D721Med (cell line): ENCODE data around the gene CASZ1.

Experiments used
- DNase-seq: peaks from one replicate; pipeline ENCODE4 v3.0.0; 2011; ENCODE audit warnings: low spot score; ENCODE audit not compliant: insufficient read length
- FAIRE-seq: peaks from 2 replicates; lab custom pipeline; 2011; peaks lifted over from hg19 to GRCh38; lab: Jason Lieb, UNC
- TF ChIP-seq, protein P1 (sequence below): IDR thresholded peaks from 2 replicates; pipeline ENCODE4 v1.5.1; 2012; ENCODE audit warnings: mild to moderate bottlenecking, control low read depth; ENCODE audit not compliant: insufficient read depth; ENCODE audit errors: missing control alignments

Gene CASZ1

DNA sequence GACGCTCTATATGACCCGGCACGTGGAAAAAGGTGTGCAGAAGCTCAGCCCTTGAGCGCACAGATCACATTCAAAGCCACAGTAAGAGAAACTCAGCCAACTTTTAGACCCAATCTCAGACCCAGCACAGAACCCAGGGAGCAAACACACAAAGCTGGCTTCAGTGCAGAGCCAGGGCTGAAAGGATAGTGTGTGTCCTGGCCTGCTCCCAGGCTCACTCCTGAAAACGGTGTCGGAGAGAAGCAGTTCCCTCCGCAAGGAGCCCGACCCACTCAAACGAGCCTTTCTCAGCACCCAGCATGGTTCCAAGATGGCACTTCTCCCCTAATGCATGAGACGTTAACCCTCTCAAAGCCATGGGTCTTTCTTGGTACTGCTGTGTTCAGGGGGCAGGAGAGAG is 39.6 kb downstream of the CASZ1 start:
- TF ChIP-seq, protein P1, sequence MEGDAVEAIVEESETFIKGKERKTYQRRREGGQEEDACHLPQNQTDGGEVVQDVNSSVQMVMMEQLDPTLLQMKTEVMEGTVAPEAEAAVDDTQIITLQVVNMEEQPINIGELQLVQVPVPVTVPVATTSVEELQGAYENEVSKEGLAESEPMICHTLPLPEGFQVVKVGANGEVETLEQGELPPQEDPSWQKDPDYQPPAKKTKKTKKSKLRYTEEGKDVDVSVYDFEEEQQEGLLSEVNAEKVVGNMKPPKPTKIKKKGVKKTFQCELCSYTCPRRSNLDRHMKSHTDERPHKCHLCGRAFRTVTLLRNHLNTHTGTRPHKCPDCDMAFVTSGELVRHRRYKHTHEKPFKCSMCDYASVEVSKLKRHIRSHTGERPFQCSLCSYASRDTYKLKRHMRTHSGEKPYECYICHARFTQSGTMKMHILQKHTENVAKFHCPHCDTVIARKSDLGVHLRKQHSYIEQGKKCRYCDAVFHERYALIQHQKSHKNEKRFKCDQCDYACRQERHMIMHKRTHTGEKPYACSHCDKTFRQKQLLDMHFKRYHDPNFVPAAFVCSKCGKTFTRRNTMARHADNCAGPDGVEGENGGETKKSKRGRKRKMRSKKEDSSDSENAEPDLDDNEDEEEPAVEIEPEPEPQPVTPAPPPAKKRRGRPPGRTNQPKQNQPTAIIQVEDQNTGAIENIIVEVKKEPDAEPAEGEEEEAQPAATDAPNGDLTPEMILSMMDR: no peak
- no peak for FAIRE-seq
- no peak for DNase-seq

DNA sequence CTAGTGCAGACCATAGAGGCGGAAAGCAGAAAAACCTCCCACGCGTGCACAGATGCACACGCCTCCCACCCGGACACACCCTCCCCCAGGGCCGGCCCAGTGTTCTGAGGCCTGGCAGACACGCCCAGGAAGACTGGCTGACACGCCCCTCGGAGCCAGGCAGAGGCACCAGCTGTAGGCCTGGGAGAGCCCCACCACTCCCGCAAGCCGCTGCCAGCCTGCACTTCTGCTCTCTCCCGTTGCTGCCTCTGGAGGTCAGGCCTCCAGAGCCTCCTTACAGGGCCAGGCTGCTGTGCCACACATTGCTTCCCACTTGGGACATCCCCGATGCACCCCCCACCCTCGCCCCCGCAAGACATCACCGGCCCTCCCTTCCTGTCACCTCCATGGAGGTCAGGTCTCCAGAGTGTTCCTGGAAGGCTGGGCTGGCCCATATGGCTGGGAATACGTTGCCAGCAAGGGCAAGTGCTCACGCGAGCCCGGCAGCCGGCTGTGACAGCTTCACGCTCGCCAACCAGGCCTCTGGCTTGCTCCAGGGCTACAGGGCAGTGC is 40.4 kb downstream of the CASZ1 start:
- FAIRE-seq (no peak), DNase-seq (no peak)
- TF ChIP-seq, protein P1: no peak

DNA sequence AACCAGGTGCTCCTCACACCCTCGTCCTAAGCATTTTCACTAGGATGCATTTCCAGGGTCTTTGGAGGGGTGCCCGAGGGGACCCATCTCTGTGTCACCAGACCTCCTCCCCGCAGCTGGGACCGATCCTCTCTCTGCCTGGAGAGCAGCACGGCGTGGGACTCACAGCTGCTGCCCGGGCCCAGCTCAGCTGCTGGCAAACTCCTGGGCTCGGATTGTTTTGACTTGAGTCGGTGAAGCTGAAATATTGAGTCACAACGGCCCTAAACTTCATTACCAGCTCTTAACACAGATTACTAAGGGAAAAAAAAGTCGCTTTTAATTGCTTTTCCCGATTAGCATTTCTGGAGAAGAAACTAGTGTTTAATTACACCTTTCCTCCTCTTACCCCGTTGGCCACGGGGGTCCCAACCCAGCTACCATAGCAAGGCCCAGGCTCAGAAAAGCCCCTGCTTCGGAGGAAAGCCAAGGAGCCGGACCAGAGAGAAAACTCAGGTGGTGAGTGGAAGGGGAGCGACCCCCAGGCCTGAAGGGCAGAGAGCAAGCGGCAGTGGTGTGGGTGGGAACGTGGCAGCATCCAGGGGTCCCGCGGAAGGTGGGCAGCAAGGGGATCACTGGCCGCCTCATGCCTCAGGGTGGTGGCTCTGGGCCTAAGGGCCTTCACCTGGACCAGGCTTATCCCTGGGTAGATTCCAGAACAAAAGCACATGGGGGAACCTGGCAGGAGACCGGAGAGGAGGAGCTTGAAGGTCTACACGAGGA is 41.7 kb downstream of the CASZ1 start:
- DNase-seq (no peak), FAIRE-seq (no peak)
- TF ChIP-seq, protein P1: no peak

DNA sequence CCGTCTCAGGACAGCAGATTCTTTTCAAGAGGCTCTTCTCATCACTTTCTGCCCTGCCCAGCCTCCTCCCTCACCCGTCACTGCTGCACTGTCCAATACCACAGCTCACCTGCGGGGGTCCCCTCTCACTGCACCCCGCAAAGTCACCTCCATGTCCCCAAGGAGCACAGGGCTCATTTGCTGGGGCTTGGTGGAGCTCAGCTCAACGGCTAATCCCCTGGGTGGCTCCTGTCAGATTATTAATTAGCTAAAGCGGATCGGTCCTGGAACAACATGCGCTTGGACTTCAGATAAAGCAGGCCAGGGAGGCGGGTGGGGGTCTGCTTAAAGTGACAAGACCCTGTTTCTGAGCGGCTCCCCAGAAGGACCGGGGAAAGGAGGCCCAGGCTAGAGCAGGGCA is 43.1 kb downstream of the CASZ1 start:
- TF ChIP-seq, protein P1: no peak
- DNase-seq (peak; percentile 50), FAIRE-seq (no peak)

DNA sequence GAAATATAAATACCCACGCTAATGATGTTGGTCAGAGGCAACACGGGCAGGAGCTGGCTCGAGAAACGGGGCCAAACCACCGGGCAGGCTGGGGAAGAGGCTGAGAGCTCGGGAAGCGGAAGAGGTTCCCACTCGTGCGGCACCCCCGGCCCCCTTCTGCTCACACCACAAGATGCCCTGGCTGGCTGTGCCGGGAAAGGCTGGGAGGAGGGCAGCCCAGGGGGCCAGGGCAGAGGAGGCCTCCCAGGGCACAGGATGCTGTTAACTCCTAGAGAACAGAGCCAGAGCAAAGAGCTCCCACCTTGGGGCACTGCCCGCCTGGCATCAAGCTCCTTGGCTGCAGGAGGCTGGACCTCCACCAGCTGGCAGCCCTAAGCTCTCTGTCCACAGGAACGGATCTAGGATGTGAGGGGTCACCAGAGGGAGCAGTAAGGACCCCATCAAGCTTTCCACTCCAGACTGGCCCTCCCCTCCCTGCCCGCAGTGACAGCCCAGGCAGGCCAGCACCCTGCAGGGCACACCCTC is 44.8 kb downstream of the CASZ1 start:
- TF ChIP-seq, protein P1: no peak

DNA sequence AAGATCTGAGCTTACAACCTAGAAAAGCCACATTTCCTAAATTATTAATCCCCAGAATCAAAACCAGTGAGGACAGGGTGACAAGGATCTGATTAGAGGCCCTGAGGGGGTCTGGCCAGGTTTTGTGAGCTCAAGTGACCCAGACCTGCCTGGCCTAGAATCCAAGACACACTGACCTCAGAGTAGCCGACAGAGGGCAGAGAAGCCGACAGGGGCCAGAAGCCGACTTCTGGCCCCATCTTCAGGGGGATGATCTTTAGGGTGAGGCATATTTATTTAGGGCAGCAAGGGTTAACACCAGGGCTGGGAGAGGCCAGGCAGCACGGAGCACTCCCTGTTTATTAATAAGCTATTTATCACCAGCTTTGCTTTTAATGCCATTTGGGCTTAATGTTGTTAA is 45.3 kb downstream of the CASZ1 start:
- TF ChIP-seq, protein P1: no peak
- DNase-seq (no peak), FAIRE-seq (no peak)

More for the DNA sequence above, 44.8 kb downstream of the CASZ1 start:
- FAIRE-seq (no peak), DNase-seq (no peak)
